OCI-LY1 (cell line): ENCODE results near the gene FGF2.

Source experiments
- H2AFZ ChIP-seq: fragments of 200-600 bp; sonication (generic), shearing (Covaris generic); 2 replicates; pipeline ENCODE4 v1.6.0; 2014; ENCODE audit warnings: antibody characterized with exemption, mild to moderate bottlenecking, low read length
- H3F3A ChIP-seq: fragments of 200-600 bp; sonication (generic), shearing (Covaris generic); 2 replicates; pipeline ENCODE4 v1.6.0; 2014; ENCODE audit warnings: mild to moderate bottlenecking, antibody characterized with exemption, low read length, moderate library complexity; ENCODE audit not compliant: insufficient read depth
- H3K27ac ChIP-seq: fragments of 200-600 bp; sonication (generic); 2 replicates; pipeline ENCODE4 v1.5.1; 2014; ENCODE audit warnings: low read length, mixed run types, mild to moderate bottlenecking, low read depth; ENCODE audit not compliant: poor library complexity, severe bottlenecking
- H3K27me3 ChIP-seq: fragments of 200-600 bp; sonication (generic); 2 replicates; pipeline ENCODE4 v1.6.0; 2014; ENCODE audit warnings: antibody characterized with exemption, mild to moderate bottlenecking, low read length, moderate library complexity; ENCODE audit not compliant: insufficient read depth
- H3K36me3 ChIP-seq: fragments of 200-600 bp; sonication (generic); 2 replicates; pipeline ENCODE4 v1.6.1; 2014; ENCODE audit warnings: mild to moderate bottlenecking, antibody characterized with exemption, low read length, moderate library complexity, mixed read lengths; ENCODE audit not compliant: insufficient read depth
- H3K4me1 ChIP-seq: fragments of 200-600 bp; sonication (generic); 2 replicates; pipeline ENCODE4 v1.5.1; 2014; ENCODE audit warnings: mild to moderate bottlenecking, low read length, moderate library complexity; ENCODE audit not compliant: insufficient read depth, severe bottlenecking
- H3K4me2 ChIP-seq: fragments of 200-600 bp; sonication (generic), shearing (Covaris generic); 2 replicates; pipeline ENCODE4 v1.6.1; 2014; ENCODE audit warnings: low read length
- H3K4me3 ChIP-seq: fragments of 200-600 bp; sonication (generic); 2 replicates; pipeline ENCODE4 v1.5.1; 2014; ENCODE audit warnings: low read length, low read depth, mild to moderate bottlenecking, mixed read lengths; ENCODE audit not compliant: poor library complexity, severe bottlenecking
- H3K79me2 ChIP-seq: fragments of 200-600 bp; shearing (Covaris generic); 2 replicates; pipeline ENCODE4 v1.6.1; 2016; ENCODE audit warnings: mixed run types, low read length, mixed read lengths; ENCODE audit not compliant: insufficient read depth
- H3K9ac ChIP-seq: fragments of 200-600 bp; sonication (generic), shearing (Covaris generic); 2 replicates; pipeline ENCODE4 v1.6.1; 2014; ENCODE audit warnings: mild to moderate bottlenecking, low read length, mixed read lengths
- H3K9me2 ChIP-seq: fragments of 200-600 bp; sonication (generic), shearing (Covaris generic); 2 replicates; pipeline ENCODE4 v1.6.1; 2014; ENCODE audit warnings: low read depth, mild to moderate bottlenecking, low read length, mixed read lengths
- H3K9me3 ChIP-seq: fragments of 200-600 bp; shearing (Covaris generic); 2 replicates; pipeline ENCODE4 v1.6.1; 2014; ENCODE audit warnings: low read length, mixed read lengths
- H4K20me1 ChIP-seq: fragments of 200-600 bp; sonication (generic), shearing (Covaris generic); 2 replicates; pipeline ENCODE4 v1.6.0; 2016; ENCODE audit warnings: mild to moderate bottlenecking, low read length; ENCODE audit not compliant: insufficient read depth
- CTCF ChIP-seq: fragments of 200-600 bp; sonication (generic), shearing (Covaris generic); IDR thresholded peaks from 2 replicates; pipeline ENCODE4 v1.5.1; 2017; ENCODE audit warnings: mild to moderate bottlenecking, antibody characterized with exemption, low read length, moderate library complexity, mixed read lengths
- EZH2 ChIP-seq: fragments of 200-600 bp; sonication (generic), shearing (Covaris generic); IDR thresholded peaks from 2 replicates; pipeline ENCODE4 v1.8.0; 2017; ENCODE audit warnings: borderline replicate concordance, mixed run types, mild to moderate bottlenecking, antibody characterized with exemption, low read length, moderate library complexity, mixed read lengths

The FGF2 gene

GRCh38 chr4:122903766-122904288 lies 77.2 kb downstream of the FGF2 start:
- no peaks in the 10 kb centered on the region for H3K4me1 ChIP-seq
- no peaks in the 10 kb centered on the region for H3K79me2 ChIP-seq
- no peaks in the 10 kb centered on the region for H3K9me3 ChIP-seq
- no peak overlapping the region for H2AFZ ChIP-seq
- TF ChIP-seq EZH2: no peak
- no peak for TF ChIP-seq CTCF
- no peak overlapping the region for H3K4me2 ChIP-seq
- H3K27me3 ChIP-seq: no peaks in the 10 kb centered on the region
- H4K20me1 ChIP-seq: no peaks in the 10 kb centered on the region
- H3F3A ChIP-seq: no peaks in the 10 kb centered on the region
- no peaks in the 10 kb centered on the region for H3K36me3 ChIP-seq
- H3K9ac ChIP-seq: no peak overlapping the region
- no peak overlapping the region for H3K4me3 ChIP-seq
- H3K27ac ChIP-seq: no peak overlapping the region
- H3K9me2 ChIP-seq: no peaks in the 10 kb centered on the region

GRCh38 chr4:122906859-122907305 lies 80.3 kb downstream of the FGF2 start:
- Histone ChIP-seq H4K20me1 (no peaks in the 10 kb centered on the region), H3K4me3 (no peak overlapping the region), H3K36me3 (no peaks in the 10 kb centered on the region), H2AFZ (no peak overlapping the region), H3K79me2 (no peaks in the 10 kb centered on the region), H3K4me2 (no peak overlapping the region), H3K27me3 (no peaks in the 10 kb centered on the region), H3K9me2 (no peaks in the 10 kb centered on the region), H3K4me1 (no peaks in the 10 kb centered on the region), H3K9me3 (no peaks in the 10 kb centered on the region), H3K9ac (no peak overlapping the region), H3K27ac (no peak overlapping the region), H3F3A (no peaks in the 10 kb centered on the region)
- no peak for TF ChIP-seq EZH2
- no peak for TF ChIP-seq CTCF

- no peaks in the 10 kb centered on the region for H3K4me1 ChIP-seq
- H3K4me2 ChIP-seq: no peak overlapping the region
- H3K36me3 ChIP-seq: no peaks in the 10 kb centered on the region
- no peak overlapping the region for H2AFZ ChIP-seq
- no peaks in the 10 kb centered on the region for H3K79me2 ChIP-seq
- no peaks in the 10 kb centered on the region for H3F3A ChIP-seq
- no peak overlapping the region for H3K27ac ChIP-seq
- H4K20me1 ChIP-seq: no peaks in the 10 kb centered on the region
- H3K9ac ChIP-seq: no peak overlapping the region
- TF ChIP-seq CTCF (no peak), EZH2 (no peak)
- no peak overlapping the region for H3K4me3 ChIP-seq
- no peaks in the 10 kb centered on the region for H3K9me2 ChIP-seq
- no peaks in the 10 kb centered on the region for H3K9me3 ChIP-seq
- no peaks in the 10 kb centered on the region for H3K27me3 ChIP-seq
Measured at GRCh38 chr4:122908223-122908622, 81.6 kb downstream of the FGF2 start.
